Ishikawa (cell line): Measurements from ENCODE around the gene PIANP.

Experiments used
- CREB1 ChIP-seq: IDR thresholded peaks from 2 replicates; pipeline ENCODE4 v1.6.1; 2012; ENCODE audit warnings: low read depth
- EGR1 ChIP-seq: IDR thresholded peaks from 2 replicates; pipeline ENCODE4 v1.6.1; 2012
- FOXM1 ChIP-seq: IDR thresholded peaks from 2 replicates; pipeline ENCODE4 v1.6.1; 2012; ENCODE audit warnings: low read depth, borderline replicate concordance
- NFIC ChIP-seq: IDR thresholded peaks from 2 replicates; pipeline ENCODE4 v1.6.1; 2012
- RAD21 ChIP-seq: IDR thresholded peaks from 2 replicates; pipeline ENCODE4 v1.6.1; 2012; ENCODE audit warnings: low read depth
- TAF1 ChIP-seq: IDR thresholded peaks from 2 replicates; pipeline ENCODE4 v1.6.1; 2012; ENCODE audit warnings: low read depth, mild to moderate bottlenecking
- YY1 ChIP-seq: IDR thresholded peaks from 2 replicates; pipeline ENCODE4 v1.6.1; 2012; ENCODE audit warnings: low read depth
- ZBTB7A ChIP-seq: IDR thresholded peaks from 2 replicates; pipeline ENCODE4 v1.6.1; 2012; ENCODE audit warnings: low read depth
- TF ChIP-seq, protein P1 (sequence below): IDR thresholded peaks from 2 replicates; pipeline ENCODE4 v1.6.1; 2012
- TF ChIP-seq, protein P2 (sequence below): IDR thresholded peaks from 2 replicates; pipeline ENCODE4 v1.6.1; 2012; ENCODE audit warnings: low read depth, mild to moderate bottlenecking

DNA sequence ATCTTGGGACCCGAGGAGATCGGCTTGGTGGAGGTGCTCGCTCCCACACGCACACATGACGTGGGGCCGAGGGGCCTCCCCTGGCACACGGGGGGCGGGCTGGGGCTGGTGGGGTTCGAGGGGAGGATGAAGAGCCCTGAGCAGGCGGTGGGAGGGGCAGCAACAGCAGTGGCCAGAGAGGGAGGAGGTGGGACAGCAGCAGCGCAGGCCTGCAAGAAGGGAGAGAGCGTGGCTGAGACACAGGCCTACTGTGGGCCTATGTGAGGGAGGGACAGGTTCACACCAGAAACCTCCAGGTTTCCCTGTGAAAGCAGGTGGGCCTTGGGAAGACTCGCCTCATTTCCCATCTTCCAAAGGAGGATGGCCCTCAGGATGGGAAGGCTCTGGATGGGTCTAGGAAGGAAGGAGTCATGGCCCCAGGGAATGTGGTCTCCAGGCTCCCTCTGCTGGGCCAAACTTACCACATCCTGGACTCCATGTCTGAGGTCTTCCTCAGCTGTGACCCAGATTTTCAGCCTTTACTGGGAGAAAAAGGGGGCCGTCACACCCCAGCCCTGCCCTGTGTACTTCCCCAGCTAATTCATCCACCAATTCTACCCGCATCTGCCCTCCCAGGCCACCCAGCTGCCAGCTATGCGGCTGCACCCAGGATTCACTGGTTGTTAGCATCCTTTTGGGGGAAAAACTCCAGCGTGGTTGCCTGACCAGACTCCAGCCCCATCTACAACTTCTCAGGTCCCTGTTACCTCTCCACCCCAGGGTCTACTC, 2.8 kb downstream of the PIANP start:
- TF ChIP-seq NFIC (no peak), CREB1 (no peak), FOXM1 (no peak), EGR1 (no peak), ZBTB7A (no peak), RAD21 (peak; percentile 89), TAF1 (no peak), YY1 (peak; percentile 28; the same call in 1 of the 2 replicates)
- TF ChIP-seq, protein P1, sequence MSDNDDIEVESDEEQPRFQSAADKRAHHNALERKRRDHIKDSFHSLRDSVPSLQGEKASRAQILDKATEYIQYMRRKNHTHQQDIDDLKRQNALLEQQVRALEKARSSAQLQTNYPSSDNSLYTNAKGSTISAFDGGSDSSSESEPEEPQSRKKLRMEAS, result no peak
- TF ChIP-seq, protein P2, sequence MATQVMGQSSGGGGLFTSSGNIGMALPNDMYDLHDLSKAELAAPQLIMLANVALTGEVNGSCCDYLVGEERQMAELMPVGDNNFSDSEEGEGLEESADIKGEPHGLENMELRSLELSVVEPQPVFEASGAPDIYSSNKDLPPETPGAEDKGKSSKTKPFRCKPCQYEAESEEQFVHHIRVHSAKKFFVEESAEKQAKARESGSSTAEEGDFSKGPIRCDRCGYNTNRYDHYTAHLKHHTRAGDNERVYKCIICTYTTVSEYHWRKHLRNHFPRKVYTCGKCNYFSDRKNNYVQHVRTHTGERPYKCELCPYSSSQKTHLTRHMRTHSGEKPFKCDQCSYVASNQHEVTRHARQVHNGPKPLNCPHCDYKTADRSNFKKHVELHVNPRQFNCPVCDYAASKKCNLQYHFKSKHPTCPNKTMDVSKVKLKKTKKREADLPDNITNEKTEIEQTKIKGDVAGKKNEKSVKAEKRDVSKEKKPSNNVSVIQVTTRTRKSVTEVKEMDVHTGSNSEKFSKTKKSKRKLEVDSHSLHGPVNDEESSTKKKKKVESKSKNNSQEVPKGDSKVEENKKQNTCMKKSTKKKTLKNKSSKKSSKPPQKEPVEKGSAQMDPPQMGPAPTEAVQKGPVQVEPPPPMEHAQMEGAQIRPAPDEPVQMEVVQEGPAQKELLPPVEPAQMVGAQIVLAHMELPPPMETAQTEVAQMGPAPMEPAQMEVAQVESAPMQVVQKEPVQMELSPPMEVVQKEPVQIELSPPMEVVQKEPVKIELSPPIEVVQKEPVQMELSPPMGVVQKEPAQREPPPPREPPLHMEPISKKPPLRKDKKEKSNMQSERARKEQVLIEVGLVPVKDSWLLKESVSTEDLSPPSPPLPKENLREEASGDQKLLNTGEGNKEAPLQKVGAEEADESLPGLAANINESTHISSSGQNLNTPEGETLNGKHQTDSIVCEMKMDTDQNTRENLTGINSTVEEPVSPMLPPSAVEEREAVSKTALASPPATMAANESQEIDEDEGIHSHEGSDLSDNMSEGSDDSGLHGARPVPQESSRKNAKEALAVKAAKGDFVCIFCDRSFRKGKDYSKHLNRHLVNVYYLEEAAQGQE, result no peak
